HFFc6 (cell line): ENCODE measurements around the gene ACAT1. TPM values are rescaled to one million over a fixed set of nuclear protein-coding genes. Genes with fewer than 3 reads are reported as not detected.

ENCODE experiments used
- DNase-seq: peaks from one replicate; pipeline ENCODE4 v3.0.0-alpha.2; 2018
- H3K27ac Mint-ChIP-seq: 2 replicates; pipeline ENCODE4 v1.8.0; 2020; ENCODE audit warnings: mild to moderate bottlenecking, mixed read lengths
- H3K27me3 Mint-ChIP-seq: 2 replicates; pipeline ENCODE4 v1.8.0; 2021; ENCODE audit warnings: mild to moderate bottlenecking, moderate library complexity, mixed read lengths; ENCODE audit not compliant: insufficient read depth
- H3K36me3 Mint-ChIP-seq: 2 replicates; pipeline ENCODE4 v1.8.0; 2021; ENCODE audit warnings: low read depth, mixed read lengths
- H3K4me1 Mint-ChIP-seq: 2 replicates; pipeline ENCODE4 v1.8.0; 2020; ENCODE audit warnings: low read depth, mixed read lengths
- H3K4me3 Mint-ChIP-seq: 2 replicates; pipeline ENCODE4 v1.8.0; 2020; ENCODE audit warnings: mild to moderate bottlenecking, moderate library complexity, mixed read lengths
- H3K9me3 Mint-ChIP-seq: 2 replicates; pipeline ENCODE4 v1.8.0; 2020; ENCODE audit warnings: mild to moderate bottlenecking, mixed read lengths
- CTCF ChIP-seq: fragments of 200-600 bp; sonication (generic); IDR thresholded peaks from 2 replicates; pipeline ENCODE4 v1.5.0; 2021; ENCODE audit warnings: antibody characterized with exemption, mild to moderate bottlenecking
- total RNA-seq, 6 experiments: library from RNA; stranded (reverse); fragmentation: NEBNext Ultra II Directional; extraction: Animal tissue kit (Norgen Biotek cat#: 25700); gene quantifications; 2 replicates in 1 of 6; 3 replicates in 5 of 6; pipeline ENCODE4 v1.2.3, GENCODE V29; 2021

The ACAT1 gene
- total RNA-seq, 6 experiments from 2014 or later, result 60.0 to 67.4 (median 64.4) TPM

- no peaks in the 10 kb centered on the region for H3K9me3 Mint-ChIP-seq
- no peak overlapping the region for H3K4me3 Mint-ChIP-seq
- no peak for DNase-seq
- no peak for TF ChIP-seq CTCF
- H3K4me1 Mint-ChIP-seq, result no peaks in the 10 kb centered on the region
- H3K27me3 Mint-ChIP-seq, result no peaks in the 10 kb centered on the region
- H3K36me3 Mint-ChIP-seq, result peaks cover 22% of the 10 kb centered on the region
- no peak overlapping the region for H3K27ac Mint-ChIP-seq
Observed at GRCh38 chr11:108177570-108177969, 56.2 kb downstream of the ACAT1 start.

GRCh38 chr11:108193725-108194124 is 72.4 kb downstream of the ACAT1 start:
- Mint-ChIP-seq H3K36me3 (peaks cover 4% of the 10 kb centered on the region; the same call in 1 of the 2 replicates), H3K4me1 (no peaks in the 10 kb centered on the region), H3K4me3 (no peak overlapping the region), H3K27ac (no peak overlapping the region), H3K27me3 (no peaks in the 10 kb centered on the region), H3K9me3 (no peaks in the 10 kb centered on the region)
- TF ChIP-seq CTCF, result no peak
- no peak for DNase-seq

GRCh38 chr11:108196901-108197300 is 75.5 kb downstream of the ACAT1 start:
- H3K4me1 Mint-ChIP-seq, result peaks cover 14% of the 10 kb centered on the region
- no peak overlapping the region for H3K4me3 Mint-ChIP-seq
- H3K9me3 Mint-ChIP-seq, result no peaks in the 10 kb centered on the region
- TF ChIP-seq CTCF, result no peak
- H3K36me3 Mint-ChIP-seq, result no peaks in the 10 kb centered on the region
- DNase-seq, result no peak
- H3K27ac Mint-ChIP-seq, result no peak overlapping the region
- no peaks in the 10 kb centered on the region for H3K27me3 Mint-ChIP-seq

Other genes starting within 250 kb of the ACAT1 start
- gene RAB39A, start 193.1 kb upstream of the ACAT1 start, total RNA-seq, result not detected
- 10 to 100 TPM; 32.3 to 38.4 (median 36.2) TPM for gene CUL5, start 112.7 kb upstream of the ACAT1 start, total RNA-seq
- 10 to 100 TPM in 5 of 6 experiments, 1 to 10 TPM in 1; 9.3 to 12.4 (median 10.6) TPM for gene NPAT, start 101.1 kb downstream of the ACAT1 start, total RNA-seq
- 10 to 100 TPM; 42.0 to 50.5 (median 47.3) TPM for gene ATM, start 101.5 kb downstream of the ACAT1 start, total RNA-seq